K562 (cell line): Measurements from ENCODE around the gene IPCEF1. TPM values are rescaled to one million over a fixed set of nuclear protein-coding genes. Genes with fewer than 3 reads are reported as not detected.

Experiments used
- ATAC-seq: fragments of 200-7000 bp; cut with Tn5 transposase; 3 replicates; pipeline ENCODE4 v1.9.1; 2020; ENCODE audit warnings: moderate library complexity
- BruUV-seq: library from RNA; stranded (reverse); fragments of 400-500 nt; replicated peaks from 2 replicates; lab custom pipeline; 2021; lab: Mats Ljungman, UMichigan
- CTCF ChIA-PET: fragments of 300-600 bp; formaldehyde crosslinking; extraction: SDS; loops from one replicate; lab custom pipeline; 2021; ENCODE audit warnings: low intra/inter-chr PET ratio; lab: Yijun Ruan, JAX
- POLR2A ChIA-PET: fragments of 300-600, 350-650 bp; sonication (Branson Sonifier 250); formaldehyde crosslinking; extraction: SDS; loops from one replicate; lab custom pipeline; 2021; ENCODE audit warnings: antibody characterized with exemption, inconsistent platforms; lab: Yijun Ruan, JAX
- DNase-seq, 4 experiments: peaks; one replicate each; pipeline versions ENCODE4 v3.0.0 to v3.0.0-alpha.2; 2011 to 2018; ENCODE audit warnings: low spot score in 3 of 4, mixed read lengths in 3 of 4; ENCODE audit errors: extremely low read depth in 1 of 4
- FAIRE-seq: peaks from 2 replicates; lab custom pipeline; 2011; peaks lifted over from hg19 to GRCh38; lab: Jason Lieb, UNC
- H2AFZ ChIP-seq: 2 replicates; pipeline ENCODE4 v1.6.0; 2011; ENCODE audit warnings: low read depth, low read length, control low read depth, inconsistent platforms
- H3K27ac ChIP-seq: fragments of 200-600 bp; 3 replicates; pipeline ENCODE4 v1.8.0; 2011; ENCODE audit warnings: low read depth, mild to moderate bottlenecking, control low read depth, inconsistent platforms, low read length, moderate library complexity, mixed read lengths; ENCODE audit errors: extremely low read depth
- H3K27me3 ChIP-seq, 2 experiments: fragments of 300-600 bp in 1 of 2; 2 replicates in 1 of 2; 3 replicates in 1 of 2; pipeline versions ENCODE4 v1.6.0 to v1.8.0; 2011; ENCODE audit warnings: inconsistent platforms in 2 of 2, low read length in 2 of 2, mild to moderate bottlenecking in 1 of 2, mixed read lengths in 1 of 2, moderate library complexity in 1 of 2; ENCODE audit not compliant: control insufficient read depth in 2 of 2, insufficient read depth in 2 of 2
- H3K36me3 ChIP-seq: fragments of 300-600 bp; 3 replicates; pipeline ENCODE4 v1.8.0; 2011; ENCODE audit warnings: mild to moderate bottlenecking, low read length, inconsistent platforms; ENCODE audit not compliant: control insufficient read depth, insufficient read depth
- H3K4me1 ChIP-seq, 2 experiments: fragments of 200-600 bp in 1 of 2; replicated peaks in 1 of 2; 2 replicates in 1 of 2; 3 replicates in 1 of 2; pipeline versions ENCODE4 v1.5.1 to v1.8.0; 2011; ENCODE audit warnings: inconsistent platforms in 2 of 2, low read length in 2 of 2, mild to moderate bottlenecking in 1 of 2, mixed read lengths in 1 of 2, moderate library complexity in 1 of 2; ENCODE audit not compliant: control insufficient read depth in 2 of 2, insufficient read depth in 2 of 2
- H3K4me2 ChIP-seq: 2 replicates; pipeline ENCODE4 v1.6.1; 2011; ENCODE audit warnings: low read length, control low read depth, inconsistent platforms, mixed read lengths; ENCODE audit not compliant: insufficient read depth
- H3K4me3 ChIP-seq: fragments of 200-600 bp; sonication (generic), shearing (Covaris generic); 2 replicates; pipeline ENCODE4 v1.5.1; 2016; ENCODE audit warnings: control low read depth, inconsistent platforms
- H3K79me2 ChIP-seq: fragments of 200-600 bp; 3 replicates; pipeline ENCODE4 v1.8.0; 2011; ENCODE audit warnings: low read length, inconsistent platforms; ENCODE audit not compliant: control insufficient read depth, insufficient read depth
- H3K9ac ChIP-seq, 2 experiments: 2 replicates each; pipeline versions ENCODE4 v1.6.0 to v1.6.1; 2011; ENCODE audit warnings: low read depth in 2 of 2, low read length in 2 of 2, control low read depth in 1 of 2, inconsistent platforms in 1 of 2, mild to moderate bottlenecking in 1 of 2, mixed read lengths in 1 of 2; ENCODE audit not compliant: insufficient read depth in 1 of 2
- H3K9me1 ChIP-seq: one replicate; pipeline ENCODE4 v1.6.0; 2011; ENCODE audit warnings: inconsistent platforms, mild to moderate bottlenecking, low read length, moderate library complexity; ENCODE audit not compliant: control insufficient read depth, insufficient read depth
- H3K9me3 ChIP-seq: replicated peaks from 2 replicates; pipeline ENCODE4 v1.5.1; 2011; ENCODE audit warnings: low read depth, low read length, inconsistent platforms; ENCODE audit not compliant: control insufficient read depth, insufficient read depth
- H4K20me1 ChIP-seq: replicated peaks from 2 replicates; pipeline ENCODE4 v1.6.1; 2011; ENCODE audit warnings: low read length, inconsistent platforms, mixed read lengths; ENCODE audit not compliant: control insufficient read depth, insufficient read depth
- CBX3 ChIP-seq, 2 experiments: IDR thresholded peaks; 1 replicate in 1 of 2; 2 replicates in 1 of 2; pipeline ENCODE4 v1.6.1; 2012; ENCODE audit warnings: inconsistent platforms in 2 of 2, low read length in 2 of 2, borderline replicate concordance in 1 of 2, control low read depth in 1 of 2
- CHD2 ChIP-seq: IDR thresholded peaks from 2 replicates; pipeline ENCODE4 v1.6.1; 2011; ENCODE audit warnings: low read depth, low read length
- COPS2 ChIP-seq: fragments of 450-650 bp; conservative IDR thresholded peaks from 2 replicates; pipeline ENCODE4 v1.6.1; 2016; ENCODE audit warnings: mild to moderate bottlenecking, moderate library complexity
- ELF1 ChIP-seq: fragments of 200-800 bp; sonication (Bioruptor generic); IDR thresholded peaks from 2 replicates; pipeline ENCODE4 v1.6.1; 2016; ENCODE audit warnings: missing genetic modification characterization, missing compliant biosample characterization
- MEF2A ChIP-seq: IDR thresholded peaks from 2 replicates; pipeline ENCODE4 v1.6.1; 2011; ENCODE audit warnings: low read depth, mild to moderate bottlenecking, low read length, moderate library complexity; ENCODE audit not compliant: control insufficient read depth
- NONO ChIP-seq, 2 experiments: fragments of 200-400 bp in 1 of 2; fragments of 450-650 bp in 1 of 2; formaldehyde crosslinking in 1 of 2; IDR thresholded peaks; 2 replicates each; pipeline ENCODE4 v1.6.1; 2017; ENCODE audit warnings: low read depth in 2 of 2, mild to moderate bottlenecking in 2 of 2, moderate library complexity in 2 of 2, low read length in 1 of 2
- PHF21A ChIP-seq: fragments of 450-650 bp; IDR thresholded peaks from 2 replicates; pipeline ENCODE4 v1.6.1; 2017; ENCODE audit warnings: low read depth, borderline replicate concordance
- PKNOX1 ChIP-seq: fragments of 450-650 bp; IDR thresholded peaks from 2 replicates; pipeline ENCODE4 v1.6.1; 2016
- SP2 ChIP-seq: IDR thresholded peaks from 2 replicates; pipeline ENCODE4 v1.6.1; 2011; ENCODE audit warnings: mild to moderate bottlenecking, low read depth, low read length, moderate library complexity; ENCODE audit not compliant: poor library complexity, severe bottlenecking; ENCODE audit errors: extremely low read depth
- ZBTB17 ChIP-seq: fragments of 450-650 bp; formaldehyde crosslinking; IDR thresholded peaks from 2 replicates; pipeline ENCODE4 v1.4.0; 2020; ENCODE audit warnings: mild to moderate bottlenecking
- ZBTB9 ChIP-seq: fragments of 450-650 bp; formaldehyde crosslinking; IDR thresholded peaks from 2 replicates; pipeline ENCODE4 v1.4.0; 2020; ENCODE audit warnings: mild to moderate bottlenecking, moderate library complexity
- WGBS: fragments of 100-300 bp; shearing (Covaris generic); methylation state at CpG from one replicate; pipeline ENCODE4 v1.1.6; 2016; ENCODE audit warnings: low coverage, mixed read lengths; ENCODE audit not compliant: insufficient coverage; ENCODE audit errors: missing lambda C conversion rate; 5-methylcytosine and 5-hydroxymethylcytosine counted together
- in situ Hi-C: fragments of 300-500 bp; cut with MboI; formaldehyde crosslinking; loops from 4 replicates; pipeline ENCODE4 v1.15.0; 2018; ENCODE audit warnings: inconsistent platforms, mixed read lengths
- intact Hi-C: fragments of 100-400 bp; cut with micrococcal nuclease; formaldehyde crosslinking; loops from 2 replicates; pipeline ENCODE4 v1.14.2; 2022
- polyA plus RNA-seq, 8 experiments: library from polyadenylated mRNA; depleted of rRNA in 4 of 8; stranded (reverse) in 5 of 8; unstranded in 3 of 8; fragments of >200 nt; fragmentation: Nextera tagmentation in 2 of 8; fragmentation: Illumina TruSeq in 1 of 8; extraction: Ambion mirVana in 2 of 8; extraction: Trizol in 1 of 8; gene quantifications; 2 replicates each; pipeline versions ENCODE4 v1.2.1 to v1.2.3, GENCODE V29; 2011 to 2014; ENCODE audit warnings: inconsistent platforms in 1 of 8, missing spikeins in 1 of 8
- total RNA-seq, 7 experiments: library from RNA; depleted of rRNA in 6 of 7; stranded (reverse); fragments of >200 nt in 6 of 7; fragmentation: Illumina TruSeq in 2 of 7; extraction: Trizol in 2 of 7; gene quantifications; 2 replicates each; pipeline versions ENCODE4 v1.2.1 to v1.2.3, GENCODE V29; 2011 to 2021; ENCODE audit warnings: low replicate concordance in 1 of 7
- TF ChIP-seq, protein P1 (sequence below): fragments of 250-450 bp; sonication (Bioruptor Pico); IDR thresholded peaks from 2 replicates; pipeline ENCODE4 v1.8.0; 2021; ENCODE audit warnings: mild to moderate bottlenecking, moderate library complexity

IPCEF1 gene
- total and polyA plus RNA-seq, 9 of the 15 experiments (the other 6 are each of a cell fraction or from before 2014, with no cell fraction given): 0.14 to 0.18 TPM; not detected in 7

GRCh38 chr6:154170106-154170505 is 186.5 kb downstream of the IPCEF1 start:
- FAIRE-seq (no peak), DNase-seq (no peak), ATAC-seq (no peak)
- no peaks in the 10 kb centered on the region for H3K9me3 ChIP-seq
- H3K4me2 ChIP-seq: no peak overlapping the region
- no peak overlapping the region for H2AFZ ChIP-seq
- no TSS peak for BruUV-seq
- in situ Hi-C loops: loop anchor here (25.0 kb wide), 1 partner anchor 642 kb away; no protein-coding TSS in a partner anchor
- ChIA-PET POLR2A (no interaction called here), CTCF (no interaction called here)
- no peaks in the 10 kb centered on the region; the same call in 1 of the 2 replicates for H4K20me1 ChIP-seq
- H3K9me1 ChIP-seq: no peaks in the 10 kb centered on the region
- H3K4me3 ChIP-seq: no peak overlapping the region
- TF ChIP-seq CHD2 (no peak), NONO (IDR thresholded peaks at IDR 0.05; ENCODE audit: low read depth in 2 of 2, low read length in 1 of 2) (no peak), ZBTB17 (CRISPR knock-in tag) (no peak), PHF21A (no peak)
- no peak overlapping the region for H3K9ac ChIP-seq
- no peaks in the 10 kb centered on the region for H3K4me1 ChIP-seq
- H3K79me2 ChIP-seq: no peaks in the 10 kb centered on the region
- intact Hi-C loops: no loop called here
- H3K27ac ChIP-seq: no peak overlapping the region
- no peaks in the 10 kb centered on the region for H3K27me3 ChIP-seq
- H3K36me3 ChIP-seq: no peaks in the 10 kb centered on the region
- 0% methylated on average over 2 of the region's 2 CpGs for WGBS

DNA sequence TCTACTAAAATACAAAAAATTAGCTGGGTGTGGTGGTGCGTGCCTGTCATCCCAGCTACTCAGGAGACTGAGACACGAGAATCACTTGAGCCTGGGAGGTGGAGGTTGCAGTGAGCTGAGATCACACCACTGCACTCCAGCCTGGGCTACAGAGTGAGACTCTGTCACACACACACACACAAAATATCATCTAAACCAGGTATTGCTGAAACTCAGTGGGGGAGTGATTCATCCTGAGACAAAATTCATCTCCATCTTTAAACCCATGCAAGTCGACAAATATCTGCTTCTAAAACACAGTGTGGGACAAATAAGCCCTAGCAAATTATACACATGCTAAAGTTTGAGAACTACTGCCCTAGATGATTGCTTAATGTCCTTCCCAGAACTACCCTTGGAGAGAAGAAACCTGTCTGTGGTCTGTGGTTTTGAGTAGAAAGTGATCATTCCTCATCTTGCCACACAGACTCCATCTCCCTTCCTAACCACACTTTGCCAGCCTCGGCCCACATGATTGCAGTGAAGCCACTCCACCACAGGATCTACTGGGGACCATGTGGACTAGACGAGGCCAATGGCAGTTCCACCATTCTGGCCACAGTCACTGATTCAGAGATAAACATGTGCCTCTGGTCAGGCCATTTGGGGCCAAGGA is 187.3 kb downstream of the IPCEF1 start:
- no peaks in the 10 kb centered on the region for H3K79me2 ChIP-seq
- ChIA-PET POLR2A (no interaction called here), CTCF (no interaction called here)
- FAIRE-seq (no peak), ATAC-seq (no peak), DNase-seq (no peak)
- H3K9me1 ChIP-seq: no peaks in the 10 kb centered on the region
- no peak overlapping the region for H3K27ac ChIP-seq
- in situ Hi-C loops (loop anchor here (25.0 kb wide), 1 partner anchor 643 kb away; no protein-coding TSS in a partner anchor), intact Hi-C loops (no loop called here)
- no peaks in the 10 kb centered on the region; the same call in 1 of the 2 replicates for H4K20me1 ChIP-seq
- no peaks in the 10 kb centered on the region for H3K4me1 ChIP-seq
- no peak overlapping the region for H2AFZ ChIP-seq
- no peak overlapping the region for H3K4me3 ChIP-seq
- H3K36me3 ChIP-seq: no peaks in the 10 kb centered on the region
- no TSS peak for BruUV-seq
- no peak overlapping the region for H3K9ac ChIP-seq
- H3K27me3 ChIP-seq: no peaks in the 10 kb centered on the region
- no peaks in the 10 kb centered on the region for H3K9me3 ChIP-seq
- no peak overlapping the region for H3K4me2 ChIP-seq
- WGBS: 0% methylated on average over 5 of the region's 5 CpGs
- no peak for TF ChIP-seq ELF1 (tag)
- no peak for TF ChIP-seq PKNOX1
- TF ChIP-seq MEF2A: no peak
- no peak for TF ChIP-seq COPS2
- TF ChIP-seq, protein P1, sequence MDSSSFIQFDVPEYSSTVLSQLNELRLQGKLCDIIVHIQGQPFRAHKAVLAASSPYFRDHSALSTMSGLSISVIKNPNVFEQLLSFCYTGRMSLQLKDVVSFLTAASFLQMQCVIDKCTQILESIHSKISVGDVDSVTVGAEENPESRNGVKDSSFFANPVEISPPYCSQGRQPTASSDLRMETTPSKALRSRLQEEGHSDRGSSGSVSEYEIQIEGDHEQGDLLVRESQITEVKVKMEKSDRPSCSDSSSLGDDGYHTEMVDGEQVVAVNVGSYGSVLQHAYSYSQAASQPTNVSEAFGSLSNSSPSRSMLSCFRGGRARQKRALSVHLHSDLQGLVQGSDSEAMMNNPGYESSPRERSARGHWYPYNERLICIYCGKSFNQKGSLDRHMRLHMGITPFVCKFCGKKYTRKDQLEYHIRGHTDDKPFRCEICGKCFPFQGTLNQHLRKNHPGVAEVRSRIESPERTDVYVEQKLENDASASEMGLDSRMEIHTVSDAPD (CRISPR knock-in tag): no peak
- no peak for TF ChIP-seq SP2
- TF ChIP-seq CBX3 (IDR thresholded peaks at IDR 0.05; ENCODE audit: borderline replicate concordance in 1 of 2, low read length in 2 of 2): no peak
- no peak for TF ChIP-seq ZBTB9
